IMR-90 (cell line): ENCODE results near the gene CD70. TPM values are rescaled to one million over a fixed set of nuclear protein-coding genes. Genes with fewer than 3 reads are reported as not detected.
"Not testable (repeated sequence)": the region's sequence is repeated elsewhere in the genome, so short reads cannot be mapped to it uniquely, and the experiment has no call there.

Experiments used
- ATAC-seq: fragments of 200-7000 bp; cut with Tn5 transposase; 2 replicates; pipeline ENCODE4 v1.9.1; 2020; ENCODE audit warnings: low read depth, mild to moderate bottlenecking, moderate library complexity
- BruUV-seq: library from RNA; stranded (reverse); fragments of 400-500 nt; replicated peaks from 2 replicates; lab custom pipeline; 2021; lab: Mats Ljungman, UMichigan
- CTCF ChIA-PET: fragments of 300-600 bp; formaldehyde crosslinking; extraction: SDS; loops from one replicate; lab custom pipeline; 2021; ENCODE audit warnings: antibody characterized with exemption; lab: Yijun Ruan, JAX
- POLR2A ChIA-PET: fragments of 300-600 bp; sonication (Branson Sonifier 250); formaldehyde crosslinking; loops from one replicate; lab custom pipeline; 2022; ENCODE audit warnings: antibody characterized with exemption; ENCODE audit not compliant: unreplicated experiment; lab: Charles Lee
- DNase-seq: peaks from one replicate; pipeline ENCODE4 v3.0.0; 2013
- H2AFZ ChIP-seq: replicated peaks from 2 replicates; pipeline ENCODE3; 2013; ENCODE audit warnings: low read length, mild to moderate bottlenecking; ENCODE audit not compliant: poor library complexity
- H2AK5ac ChIP-seq: 2 replicates; pipeline ENCODE4 v1.6.1; 2013; ENCODE audit warnings: low read depth, low read length, inconsistent platforms
- H2AK9ac ChIP-seq: replicated peaks from 2 replicates; pipeline ENCODE3; 2013; ENCODE audit warnings: mild to moderate bottlenecking, low read depth, low read length, moderate library complexity; ENCODE audit not compliant: poor library complexity
- H2BK120ac ChIP-seq: 2 replicates; pipeline ENCODE4 v1.6.1; 2013; ENCODE audit warnings: low read depth, low read length, inconsistent platforms
- H2BK15ac ChIP-seq: 3 replicates; pipeline ENCODE4 v1.6.1; 2013; ENCODE audit warnings: low read depth, low read length, inconsistent platforms
- H2BK20ac ChIP-seq: 2 replicates; pipeline ENCODE4 v1.6.1; 2013; ENCODE audit warnings: low read depth, mild to moderate bottlenecking, inconsistent platforms, low read length, moderate library complexity
- H2BK5ac ChIP-seq: 2 replicates; pipeline ENCODE4 v1.6.1; 2013; ENCODE audit warnings: mild to moderate bottlenecking, low read depth, low read length, inconsistent platforms; ENCODE audit not compliant: poor library complexity, severe bottlenecking
- H3K14ac ChIP-seq: replicated peaks from 2 replicates; pipeline ENCODE4 v1.6.1; 2013; ENCODE audit warnings: low read depth, low read length, inconsistent platforms
- H3K18ac ChIP-seq: 2 replicates; pipeline ENCODE4 v1.6.1; 2013; ENCODE audit warnings: low read depth, low read length, control low read depth
- H3K23ac ChIP-seq: 2 replicates; pipeline ENCODE4 v1.6.1; 2013; ENCODE audit warnings: low read depth, low read length, inconsistent platforms
- H3K27ac ChIP-seq: 2 replicates; pipeline ENCODE4 v1.5.1; 2013; ENCODE audit warnings: mild to moderate bottlenecking, control low read depth, low read length; ENCODE audit not compliant: insufficient read depth
- H3K27me3 ChIP-seq: 2 replicates; pipeline ENCODE4 v1.6.1; 2013; ENCODE audit warnings: low read length; ENCODE audit not compliant: control insufficient read depth, insufficient read depth
- H3K36me3 ChIP-seq: 2 replicates; pipeline ENCODE4 v1.6.1; 2013; ENCODE audit warnings: low read length, mixed read lengths; ENCODE audit not compliant: control insufficient read depth, insufficient read depth
- H3K4ac ChIP-seq: 2 replicates; pipeline ENCODE4 v1.6.1; 2013; ENCODE audit warnings: low read depth, low read length, inconsistent platforms
- H3K4me1 ChIP-seq: 2 replicates; pipeline ENCODE4 v1.6.1; 2013; ENCODE audit warnings: low read length, mixed read lengths; ENCODE audit not compliant: control insufficient read depth, insufficient read depth
- H3K4me2 ChIP-seq: 2 replicates; pipeline ENCODE4 v1.6.1; 2013; ENCODE audit warnings: low read depth, mild to moderate bottlenecking, control low read depth, low read length, moderate library complexity
- H3K4me3 ChIP-seq: 2 replicates; pipeline ENCODE4 v1.5.1; 2013; ENCODE audit warnings: low read depth, mild to moderate bottlenecking, control low read depth, low read length, moderate library complexity; ENCODE audit not compliant: insufficient read depth
- H3K56ac ChIP-seq: 2 replicates; pipeline ENCODE4 v1.6.1; 2013; ENCODE audit warnings: low read length, inconsistent platforms; ENCODE audit not compliant: insufficient read depth; ENCODE audit errors: extremely low read depth
- H3K79me1 ChIP-seq, 2 experiments: 2 replicates each; pipeline ENCODE4 v1.6.1; 2013; ENCODE audit warnings: low read length in 2 of 2, inconsistent platforms in 1 of 2, low read depth in 1 of 2
- H3K9ac ChIP-seq: 2 replicates; pipeline ENCODE4 v1.6.1; 2013; ENCODE audit warnings: low read depth, low read length, control low read depth
- H3K9me1 ChIP-seq: 2 replicates; pipeline ENCODE4 v1.6.1; 2013; ENCODE audit warnings: low read length, inconsistent platforms; ENCODE audit not compliant: insufficient read depth
- H3K9me3 ChIP-seq: 2 replicates; pipeline ENCODE4 v1.6.1; 2013; ENCODE audit warnings: low read length; ENCODE audit not compliant: control insufficient read depth, insufficient read depth
- H4K20me1 ChIP-seq: 2 replicates; pipeline ENCODE4 v1.6.1; 2013; ENCODE audit warnings: low read length, inconsistent platforms; ENCODE audit not compliant: insufficient read depth
- H4K5ac ChIP-seq: 2 replicates; pipeline ENCODE4 v1.6.1; 2013; ENCODE audit warnings: mild to moderate bottlenecking, low read depth, low read length, control low read depth
- H4K8ac ChIP-seq, 2 experiments: 2 replicates each; pipeline ENCODE4 v1.6.1; 2013; ENCODE audit warnings: low read depth in 2 of 2, low read length in 2 of 2, control low read depth in 1 of 2, inconsistent platforms in 1 of 2
- H4K91ac ChIP-seq: 2 replicates; pipeline ENCODE4 v1.6.1; 2013; ENCODE audit warnings: low read depth, low read length, inconsistent platforms; ENCODE audit not compliant: insufficient read depth
- WGBS, 2 experiments: methylation state at CpG; one replicate each; pipeline versions ENCODE4 v1.1.5 to v1.1.7; 2013; ENCODE audit warnings: missing lambda C conversion rate in 2 of 2; ENCODE audit not compliant: insufficient read length in 1 of 2; ENCODE audit errors: extremely low coverage in 2 of 2; 5-methylcytosine and 5-hydroxymethylcytosine counted together
- dilution Hi-C: fragments of 300-500 bp; cut with HindIII; formaldehyde crosslinking; loops from one replicate; pipeline ENCODE4 v1.14.3; 2018; ENCODE audit warnings: low sequenced_read_pairs; ENCODE audit not compliant: unreplicated experiment
- in situ Hi-C: fragments of 300-500 bp; cut with MboI; formaldehyde crosslinking; loops from 3 replicates; pipeline ENCODE4 v1.14.3; 2019; ENCODE audit warnings: low sequenced_read_pairs, inconsistent platforms, mixed read lengths
- intact Hi-C: fragments of 100-400 bp; cut with micrococcal nuclease; formaldehyde crosslinking; loops from 2 replicates; pipeline ENCODE4 v1.10.0; 2022
- polyA plus RNA-seq, 3 experiments: library from polyadenylated mRNA; depleted of rRNA; stranded (reverse); fragments of >200 nt; gene quantifications; 2 replicates each; pipeline ENCODE4 v1.2.3, GENCODE V29; 2012; ENCODE audit warnings: low replicate concordance in 1 of 3
- total RNA-seq: library from RNA; depleted of rRNA; stranded (reverse); fragments of >200 nt; gene quantifications from 2 replicates; pipeline ENCODE4 v1.2.3, GENCODE V29; 2012

Gene CD70
- total and polyA plus RNA-seq, 2 of the 4 experiments (the other 2 are of a cell fraction): not detected

- CTCF ChIA-PET: interaction anchor here (1.1 kb wide), 1 partner anchor 19 kb away, joined by 3 read pairs; no protein-coding TSS in a partner anchor
- DNase-seq, H3K9me3 ChIP-seq, H3K56ac ChIP-seq, POLR2A ChIA-PET, H3K27ac ChIP-seq, H3K14ac ChIP-seq, H2BK5ac ChIP-seq, H3K9me1 ChIP-seq, H3K79me1 ChIP-seq, H4K8ac ChIP-seq, H2BK20ac ChIP-seq, H2AFZ ChIP-seq, H3K18ac ChIP-seq, H3K36me3 ChIP-seq, H4K20me1 ChIP-seq, H3K9ac ChIP-seq, H2BK15ac ChIP-seq, BruUV-seq, H2AK5ac ChIP-seq, ATAC-seq, H2BK120ac ChIP-seq, H3K27me3 ChIP-seq, H3K4me2 ChIP-seq, H3K23ac ChIP-seq, H3K4ac ChIP-seq, H3K4me3 ChIP-seq, dilution Hi-C loops, H2AK9ac ChIP-seq, H3K4me1 ChIP-seq, H4K91ac ChIP-seq, H4K5ac ChIP-seq: not testable (repeated sequence)
- in situ Hi-C loops: loop anchor here (5.0 kb wide), 1 partner anchor 229 kb away; no protein-coding TSS in a partner anchor
- intact Hi-C loops: loop anchor here (2.0 to 5.0 kb wide), 2 partner anchors 111 to 506 kb away; no protein-coding TSS in a partner anchor
- no CpG with 5 or more reads among the region's 4 CpGs for WGBS, 2 experiments
These were observed 42.5 kb upstream of the CD70 start for GRCh38 chr19:6633456-6633813.
